ENCODE measurements around the gene RLF.

Gene RLF

DNA sequence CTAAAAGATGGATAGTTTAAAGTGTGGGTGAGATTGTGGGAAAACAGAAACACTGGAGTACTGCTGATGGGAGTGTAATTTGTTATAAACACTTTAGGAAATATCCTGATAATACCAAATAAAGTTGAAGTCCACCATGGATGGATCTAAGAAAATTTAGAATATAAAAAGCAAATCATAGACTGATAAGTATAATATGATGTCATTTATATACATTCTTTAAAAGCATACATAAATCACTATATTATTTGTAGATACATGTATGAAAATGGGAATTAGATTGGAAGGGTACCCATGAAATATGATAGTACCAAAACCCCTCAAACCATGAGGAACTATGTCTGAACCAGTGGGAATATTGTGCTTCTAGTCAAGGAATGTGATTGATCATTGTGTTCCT lies 104.7 kb downstream of the RLF start:
- ChIA-PET POLR2A (ENCODE audit: low non-redundant PET) (no interaction called here), CTCF (interaction anchor here (0.7 kb wide), 1 partner anchor 1374 kb away, joined by 3 read pairs; no protein-coding TSS in a partner anchor)
- TF ChIP-seq, protein P1, sequence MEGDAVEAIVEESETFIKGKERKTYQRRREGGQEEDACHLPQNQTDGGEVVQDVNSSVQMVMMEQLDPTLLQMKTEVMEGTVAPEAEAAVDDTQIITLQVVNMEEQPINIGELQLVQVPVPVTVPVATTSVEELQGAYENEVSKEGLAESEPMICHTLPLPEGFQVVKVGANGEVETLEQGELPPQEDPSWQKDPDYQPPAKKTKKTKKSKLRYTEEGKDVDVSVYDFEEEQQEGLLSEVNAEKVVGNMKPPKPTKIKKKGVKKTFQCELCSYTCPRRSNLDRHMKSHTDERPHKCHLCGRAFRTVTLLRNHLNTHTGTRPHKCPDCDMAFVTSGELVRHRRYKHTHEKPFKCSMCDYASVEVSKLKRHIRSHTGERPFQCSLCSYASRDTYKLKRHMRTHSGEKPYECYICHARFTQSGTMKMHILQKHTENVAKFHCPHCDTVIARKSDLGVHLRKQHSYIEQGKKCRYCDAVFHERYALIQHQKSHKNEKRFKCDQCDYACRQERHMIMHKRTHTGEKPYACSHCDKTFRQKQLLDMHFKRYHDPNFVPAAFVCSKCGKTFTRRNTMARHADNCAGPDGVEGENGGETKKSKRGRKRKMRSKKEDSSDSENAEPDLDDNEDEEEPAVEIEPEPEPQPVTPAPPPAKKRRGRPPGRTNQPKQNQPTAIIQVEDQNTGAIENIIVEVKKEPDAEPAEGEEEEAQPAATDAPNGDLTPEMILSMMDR (conservative IDR thresholded peaks at IDR 0.05; ENCODE audit: low read depth): no peak
- H3K27ac ChIP-seq: no peak overlapping the region
- no peak for DNase-seq (ENCODE audit: low spot score)

DNA sequence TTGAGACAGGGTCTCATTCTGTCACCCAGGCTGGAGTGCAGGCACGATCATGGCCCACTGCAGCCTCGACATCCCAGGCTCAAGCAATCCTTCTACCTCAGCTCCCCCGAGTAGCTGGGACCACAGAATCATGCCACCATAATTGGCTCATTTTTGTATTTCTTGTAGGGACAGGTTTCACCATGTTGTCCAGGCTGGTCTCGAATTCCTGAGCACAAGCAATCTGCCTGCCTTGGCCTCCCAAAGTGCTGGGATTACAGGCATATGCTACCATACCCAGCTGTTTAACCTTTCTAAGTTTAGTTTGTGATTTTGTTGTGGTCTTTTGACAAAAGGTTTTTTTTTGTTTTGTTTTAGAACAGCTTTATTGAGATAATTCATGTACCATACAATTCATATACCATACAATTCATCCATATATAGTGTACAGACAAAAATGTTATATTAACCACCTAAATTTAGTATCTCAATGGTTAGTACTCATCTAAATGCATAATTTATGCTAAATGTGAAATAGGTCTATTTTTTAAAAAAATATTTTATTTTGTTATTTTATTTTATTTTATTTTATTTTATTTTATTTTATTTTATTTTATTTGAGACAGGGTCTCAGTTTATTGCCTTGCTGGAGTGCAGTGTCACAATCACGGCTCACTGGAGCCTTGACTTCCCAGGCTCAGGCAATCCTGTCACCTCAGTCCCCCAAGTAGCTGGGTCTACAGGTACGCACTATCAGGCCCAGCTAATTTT lies 105.8 kb downstream of the RLF start:
- H3K27ac ChIP-seq: peak overlapping the region; percentile 82
- ChIA-PET POLR2A (ENCODE audit: low non-redundant PET) (no interaction called here), CTCF (interaction anchor here (0.7 to 0.8 kb wide), 2 partner anchors 71 to 348 kb away, joined by 3 read pairs; no protein-coding TSS in a partner anchor)
- no peak for DNase-seq (ENCODE audit: low spot score)
- TF ChIP-seq, protein P1 (conservative IDR thresholded peaks at IDR 0.05; ENCODE audit: low read depth): no peak

DNA sequence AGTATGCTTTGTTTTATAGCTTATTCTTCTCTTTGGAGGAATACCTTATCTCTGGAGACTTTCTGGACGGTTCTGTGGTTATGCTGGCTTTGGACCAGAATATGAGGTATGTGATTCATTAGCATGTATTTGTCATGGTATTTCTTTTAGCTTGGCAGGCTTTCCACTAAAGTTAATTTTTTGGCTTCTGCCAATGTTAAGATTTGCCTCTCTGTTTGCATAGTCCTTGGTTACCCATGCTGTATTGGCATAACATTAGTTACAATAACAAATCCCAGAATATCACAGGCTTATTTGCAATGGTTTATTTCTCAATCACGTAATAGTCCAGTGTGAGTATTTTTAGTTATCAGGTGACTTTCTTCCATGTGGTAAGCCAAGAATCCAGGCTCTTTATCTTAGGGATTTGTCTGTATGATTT lies 106.6 kb downstream of the RLF start:
- peak overlapping the region; percentile 82 for H3K27ac ChIP-seq
- TF ChIP-seq, protein P1 (conservative IDR thresholded peaks at IDR 0.05; ENCODE audit: low read depth): no peak
- ChIA-PET POLR2A (ENCODE audit: low non-redundant PET) (no interaction called here), CTCF (interaction anchor here (0.5 to 0.7 kb wide), 2 partner anchors 17 to 349 kb away, joined by 3 to 4 read pairs; no protein-coding TSS in a partner anchor)
- DNase-seq (ENCODE audit: low spot score): peak; percentile 48

DNA sequence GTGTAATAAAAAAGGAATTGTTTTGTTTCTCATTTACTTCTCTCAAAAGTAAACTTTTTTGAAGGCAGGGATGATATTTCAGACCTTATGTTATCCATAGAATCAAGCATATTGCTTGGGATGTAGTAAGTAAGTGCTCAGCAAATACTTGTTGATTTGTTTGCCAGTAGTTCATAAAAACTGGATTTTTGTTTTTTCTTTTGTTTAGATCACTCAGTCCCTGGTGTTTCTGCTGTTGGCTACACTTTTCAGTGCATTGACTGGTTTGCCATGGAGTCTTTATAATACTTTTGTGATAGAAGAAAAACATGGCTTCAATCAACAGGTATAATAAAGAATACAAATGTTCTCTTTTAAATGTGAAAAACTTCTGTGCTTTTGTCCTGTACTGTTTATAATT lies 107.0 kb downstream of the RLF start:
- DNase-seq (ENCODE audit: low spot score): no peak
- POLR2A ChIA-PET (ENCODE audit: low non-redundant PET): interaction anchor here (0.6 kb wide), 1 partner anchor 241 kb away, joined by 5 read pairs; no protein-coding TSS in a partner anchor
- TF ChIP-seq, protein P1 (conservative IDR thresholded peaks at IDR 0.05; ENCODE audit: low read depth): no peak
- CTCF ChIA-PET: interaction anchor here (0.5 to 0.7 kb wide), 2 partner anchors 17 to 68 kb away, joined by 3 to 4 read pairs; no protein-coding TSS in a partner anchor
- H3K27ac ChIP-seq: peak overlapping the region; percentile 69

DNA sequence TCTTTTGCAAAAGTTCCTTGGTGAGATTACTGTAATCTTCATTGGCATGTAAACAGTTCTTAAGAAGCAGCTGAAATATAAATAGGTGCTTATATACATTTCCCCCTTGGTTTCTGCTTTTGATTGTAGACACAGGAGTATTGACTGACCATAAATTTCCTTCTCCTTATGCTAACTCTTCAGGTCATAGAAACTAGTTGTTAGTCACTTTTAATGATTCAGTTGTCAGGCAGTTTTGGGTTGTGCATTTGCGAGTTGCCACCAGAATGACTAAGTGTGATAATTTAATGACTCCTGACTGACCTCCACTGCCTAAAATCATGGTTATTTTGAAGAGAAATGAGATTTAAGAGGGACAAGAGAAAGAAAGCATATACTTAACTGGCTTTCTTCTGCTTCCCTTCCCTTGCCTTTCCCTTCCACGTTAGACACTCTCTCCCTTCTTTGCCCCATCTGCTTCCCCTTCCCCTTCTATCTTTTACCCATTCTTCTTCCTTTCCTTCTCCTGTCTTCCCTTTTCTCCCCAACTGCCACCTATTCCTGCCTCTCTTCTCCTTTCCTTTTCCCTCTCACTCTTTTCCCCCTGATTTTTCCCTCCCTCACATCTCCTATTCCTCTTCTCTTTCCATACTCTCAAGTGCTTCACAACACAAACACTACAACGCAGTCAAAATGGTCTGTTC lies 109.1 kb downstream of the RLF start:
- ChIA-PET CTCF (no interaction called here), POLR2A (ENCODE audit: low non-redundant PET) (no interaction called here)
- TF ChIP-seq, protein P1 (conservative IDR thresholded peaks at IDR 0.05; ENCODE audit: low read depth): no peak
- peak; percentile 15 for DNase-seq (ENCODE audit: low spot score)
- no peak overlapping the region for H3K27ac ChIP-seq

DNA sequence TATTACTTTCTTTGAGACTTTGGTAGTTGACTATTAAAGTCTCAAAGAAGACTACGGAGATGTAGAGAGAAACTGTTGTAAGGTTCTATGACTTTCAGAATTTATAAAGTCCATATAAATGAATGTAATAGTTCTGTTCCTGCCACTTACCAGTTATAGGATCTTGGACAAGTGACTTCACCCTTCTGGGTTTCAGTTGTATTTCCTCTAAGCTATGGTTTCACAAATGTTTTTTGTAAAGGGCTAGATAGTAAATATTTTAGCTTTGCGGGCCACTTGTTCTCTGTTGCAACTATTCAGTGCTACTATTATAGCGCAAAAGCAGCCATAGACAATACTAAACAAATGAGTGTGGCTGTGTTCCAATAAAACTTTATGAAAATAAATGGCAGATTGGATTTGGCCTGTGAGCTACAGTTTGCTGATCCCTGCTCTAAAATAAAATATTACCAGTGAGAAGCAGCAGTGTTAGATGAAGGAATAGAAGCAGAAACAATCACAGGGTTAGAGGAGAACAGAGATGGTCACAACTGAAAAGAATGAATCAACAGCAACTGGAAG lies 111.5 kb downstream of the RLF start:
- TF ChIP-seq, protein P1 (conservative IDR thresholded peaks at IDR 0.05; ENCODE audit: low read depth): no peak
- DNase-seq (ENCODE audit: low spot score): no peak
- CTCF ChIA-PET: interaction anchor here (0.5 kb wide), 1 partner anchor 143 kb away, joined by 3 read pairs; no protein-coding TSS in a partner anchor
- H3K27ac ChIP-seq: no peak overlapping the region
- POLR2A ChIA-PET (ENCODE audit: low non-redundant PET): no interaction called here

Data from RWPE1 (cell line).